Stimulated activated naive CD8-positive, alpha-beta T cell treated with anti-CD3 and anti-CD28 coated beads, Interleukin-15, Interleukin-2, amounts not matched to agents 100 ng/mL and 50 ng/mL, for 24 hours (primary cell): ENCODE measurements around the gene CACNA1H.
"Not testable (repeated sequence)": the region's sequence is repeated elsewhere in the genome, so short reads cannot be mapped to it uniquely, and the experiment has no call there.

Source experiments
- H3K27ac Mint-ChIP-seq: one replicate; pipeline ENCODE4 v1.8.0; 2021; ENCODE audit warnings: mild to moderate bottlenecking, mixed read lengths
- H3K27me3 Mint-ChIP-seq: one replicate; pipeline ENCODE4 v1.8.0; 2021; ENCODE audit warnings: mixed read lengths
- H3K36me3 Mint-ChIP-seq: one replicate; pipeline ENCODE4 v1.8.0; 2021; ENCODE audit warnings: low read depth, mixed read lengths
- H3K4me1 Mint-ChIP-seq: one replicate; pipeline ENCODE4 v1.8.0; 2021; ENCODE audit warnings: low read depth, mixed read lengths
- H3K4me3 Mint-ChIP-seq: one replicate; pipeline ENCODE4 v1.8.0; 2021; ENCODE audit warnings: mild to moderate bottlenecking, mixed read lengths
- H3K9me3 Mint-ChIP-seq: one replicate; pipeline ENCODE4 v1.8.0; 2021; ENCODE audit warnings: mixed read lengths

Gene CACNA1H

DNA sequence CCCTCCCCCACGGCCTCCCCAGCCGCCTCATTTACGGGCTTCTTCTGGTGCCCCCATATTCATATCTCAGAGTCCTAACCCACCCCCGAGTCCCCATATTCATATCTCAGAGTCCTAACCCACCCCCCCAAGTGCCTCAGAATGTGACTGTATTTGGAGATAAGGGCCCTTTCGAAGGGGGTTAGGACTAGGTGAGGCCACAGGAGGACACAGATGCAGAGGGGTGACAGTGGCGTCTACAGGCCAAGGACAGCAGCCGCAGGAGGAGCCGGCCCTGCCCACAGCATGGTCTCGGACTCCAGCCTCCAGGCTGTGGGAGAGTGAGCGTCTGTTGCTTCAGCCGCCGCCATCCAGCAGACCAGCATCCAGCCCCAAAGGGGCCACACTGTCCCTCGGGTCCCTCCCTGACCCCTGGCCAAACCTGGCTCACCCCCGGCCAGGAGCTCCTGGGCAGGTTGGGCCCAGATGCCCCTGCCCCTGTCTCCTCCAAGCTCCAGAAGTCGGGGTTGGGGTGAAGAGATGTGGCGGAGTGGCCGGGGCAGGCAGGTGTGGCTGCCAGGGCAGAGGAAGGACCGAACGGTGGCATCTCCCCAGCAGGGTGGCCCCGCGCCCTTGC is 25.5 kb downstream of the CACNA1H start:
- Mint-ChIP-seq H3K36me3 (no peaks in the 10 kb centered on the region), H3K4me1 (no peaks in the 10 kb centered on the region), H3K27ac (no peak overlapping the region), H3K27me3 (no peaks in the 10 kb centered on the region), H3K9me3 (no peaks in the 10 kb centered on the region), H3K4me3 (no peak overlapping the region)

- Mint-ChIP-seq H3K4me1 (no peaks in the 10 kb centered on the region), H3K9me3 (no peaks in the 10 kb centered on the region)
Measured at GRCh38 chr16:1180549-1181403, 27.9 kb downstream of the CACNA1H start.

DNA sequence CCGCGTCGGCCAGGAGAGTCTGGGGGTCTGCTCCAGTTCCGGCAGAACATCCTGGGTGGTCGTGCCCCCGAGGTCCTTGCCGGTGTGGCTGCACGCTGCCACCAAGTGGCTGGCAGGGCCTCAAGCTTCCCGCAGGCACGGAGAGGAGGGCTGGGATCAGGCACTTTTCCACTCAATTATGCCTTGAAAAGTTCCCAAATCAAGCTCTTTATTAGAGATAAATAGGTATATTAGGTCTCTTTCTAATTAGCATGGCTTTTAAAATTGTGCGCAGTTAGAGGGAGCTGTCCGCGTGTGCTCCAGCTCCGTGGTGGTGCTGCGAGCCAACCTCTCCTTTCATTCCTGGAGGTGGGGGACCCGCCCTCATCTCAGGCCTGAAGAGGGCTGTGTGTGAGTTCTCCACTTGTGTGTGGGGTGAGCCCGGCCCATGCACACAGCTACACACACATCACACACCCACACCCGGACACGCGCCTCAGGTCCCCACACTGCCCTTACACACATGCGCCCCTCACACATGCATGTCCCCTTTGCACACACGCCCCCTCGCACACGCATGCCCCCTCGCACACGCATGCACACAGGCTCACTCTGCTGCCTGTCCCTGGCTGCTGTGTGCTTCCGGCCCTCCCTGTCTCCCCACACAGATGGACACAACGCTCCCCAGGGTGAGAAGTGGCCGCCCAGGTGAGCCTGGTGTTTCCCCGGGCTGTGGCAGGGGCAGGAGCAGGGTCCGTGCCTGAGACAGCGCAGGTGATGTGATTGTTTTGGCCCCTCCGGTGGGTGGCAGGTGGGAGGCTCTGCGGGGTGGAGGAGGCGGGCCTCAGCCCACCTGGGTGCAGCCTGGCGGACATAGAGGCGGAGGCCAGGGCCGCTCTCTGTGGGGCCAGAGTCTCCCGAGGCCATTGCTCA is 28.8 kb downstream of the CACNA1H start:
- Mint-ChIP-seq H3K36me3 (no peaks in the 10 kb centered on the region), H3K4me3 (no peak overlapping the region), H3K27me3 (no peaks in the 10 kb centered on the region), H3K27ac (no peak overlapping the region), H3K9me3 (no peaks in the 10 kb centered on the region), H3K4me1 (no peaks in the 10 kb centered on the region)

More at GRCh38 chr16:1180549-1181403, 27.9 kb downstream of the CACNA1H start:
- H3K27ac Mint-ChIP-seq = no peak overlapping the region
- H3K4me3 Mint-ChIP-seq = no peak overlapping the region
- no peaks in the 10 kb centered on the region for H3K27me3 Mint-ChIP-seq
- no peaks in the 10 kb centered on the region for H3K36me3 Mint-ChIP-seq

DNA sequence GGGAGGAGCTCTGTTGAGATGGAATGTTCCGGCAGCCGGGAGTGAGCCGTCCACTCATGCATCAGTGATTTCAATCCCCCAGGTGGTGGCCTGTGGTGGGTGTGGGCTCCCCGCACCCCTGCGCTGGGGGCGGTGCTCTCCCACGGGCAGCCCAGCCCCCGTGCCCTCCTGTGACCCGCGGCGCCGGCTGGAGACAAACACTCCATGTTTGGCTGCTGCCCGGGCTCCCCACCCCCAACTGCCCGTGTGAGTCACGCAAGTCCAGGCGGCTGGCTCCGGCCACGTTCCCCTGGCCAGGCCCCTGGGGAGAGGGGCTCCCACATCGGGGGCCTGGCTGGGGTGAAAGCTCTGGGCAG is 29.4 kb downstream of the CACNA1H start:
- no peaks in the 10 kb centered on the region for H3K36me3 Mint-ChIP-seq
- H3K4me3 Mint-ChIP-seq = no peak overlapping the region
- H3K27ac Mint-ChIP-seq = no peak overlapping the region
- no peaks in the 10 kb centered on the region for H3K27me3 Mint-ChIP-seq
- H3K4me1 Mint-ChIP-seq = no peaks in the 10 kb centered on the region
- H3K9me3 Mint-ChIP-seq = no peaks in the 10 kb centered on the region

GRCh38 chr16:1182950-1183907 is 30.3 kb downstream of the CACNA1H start:
- Mint-ChIP-seq H3K27ac (no peak overlapping the region), H3K9me3 (no peaks in the 10 kb centered on the region), H3K4me1 (no peaks in the 10 kb centered on the region), H3K4me3 (no peak overlapping the region), H3K27me3 (no peaks in the 10 kb centered on the region), H3K36me3 (no peaks in the 10 kb centered on the region)

DNA sequence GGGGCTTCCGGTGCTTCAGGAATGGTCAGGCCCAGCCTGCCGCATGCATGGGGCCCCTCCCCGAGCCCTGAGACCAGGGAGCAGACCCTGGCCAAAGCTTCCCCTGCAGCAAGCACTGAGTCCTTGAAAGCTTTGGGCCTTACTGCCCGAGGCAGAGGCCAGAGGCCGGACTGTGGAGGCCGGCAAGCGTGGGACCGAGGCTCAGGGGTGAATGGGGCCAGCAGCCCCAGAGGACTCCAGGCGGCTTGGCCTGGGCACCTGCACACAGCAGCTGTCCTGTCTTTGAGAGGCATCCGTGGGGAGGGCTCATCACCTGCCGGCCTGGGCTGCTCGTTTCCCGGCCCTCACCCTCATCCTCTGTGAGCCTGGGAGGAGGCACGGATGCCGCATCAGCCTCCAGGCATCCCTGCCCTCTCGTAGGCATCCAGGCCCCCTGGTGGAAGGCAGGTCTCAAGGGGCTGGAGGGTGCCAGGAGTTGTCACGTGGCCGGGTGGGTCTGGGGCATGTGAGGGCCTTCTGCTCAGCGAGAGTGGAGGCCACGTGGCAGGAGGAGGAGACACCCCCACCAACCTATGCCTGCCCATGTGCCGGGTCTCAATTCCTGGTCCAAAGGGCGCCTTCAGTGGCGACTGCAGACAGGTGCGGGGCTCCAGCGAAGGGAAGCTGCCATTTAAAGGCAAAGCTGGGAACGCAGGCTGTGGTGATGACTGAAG is 31.4 kb downstream of the CACNA1H start:
- Mint-ChIP-seq H3K4me3 (no peak overlapping the region), H3K9me3 (no peaks in the 10 kb centered on the region), H3K4me1 (no peaks in the 10 kb centered on the region), H3K36me3 (no peaks in the 10 kb centered on the region), H3K27ac (no peak overlapping the region), H3K27me3 (no peaks in the 10 kb centered on the region)

DNA sequence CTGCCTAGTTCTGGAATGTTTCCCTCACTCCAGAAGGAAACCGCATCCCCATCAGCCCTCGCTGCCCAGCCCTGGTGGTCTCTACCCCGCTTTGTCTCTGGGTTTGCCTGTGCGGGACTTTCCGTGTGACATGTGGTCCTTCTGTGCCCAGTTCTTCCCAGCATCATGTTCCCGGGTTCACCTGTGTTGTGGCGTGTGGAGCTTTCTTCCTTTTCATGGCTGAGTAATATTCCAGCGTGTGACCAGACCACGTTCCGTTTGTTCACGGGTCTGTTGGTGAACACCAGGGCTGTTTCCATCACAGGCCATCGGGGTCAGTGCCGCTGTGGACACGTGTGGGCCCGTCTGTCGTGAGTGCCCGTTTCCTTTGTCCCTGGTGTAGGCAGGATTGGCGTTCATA is 32.1 kb downstream of the CACNA1H start:
- H3K4me1 Mint-ChIP-seq = no peaks in the 10 kb centered on the region
- H3K27ac Mint-ChIP-seq = no peak overlapping the region
- H3K9me3 Mint-ChIP-seq = no peaks in the 10 kb centered on the region
- no peaks in the 10 kb centered on the region for H3K27me3 Mint-ChIP-seq
- no peaks in the 10 kb centered on the region for H3K36me3 Mint-ChIP-seq
- no peak overlapping the region for H3K4me3 Mint-ChIP-seq

DNA sequence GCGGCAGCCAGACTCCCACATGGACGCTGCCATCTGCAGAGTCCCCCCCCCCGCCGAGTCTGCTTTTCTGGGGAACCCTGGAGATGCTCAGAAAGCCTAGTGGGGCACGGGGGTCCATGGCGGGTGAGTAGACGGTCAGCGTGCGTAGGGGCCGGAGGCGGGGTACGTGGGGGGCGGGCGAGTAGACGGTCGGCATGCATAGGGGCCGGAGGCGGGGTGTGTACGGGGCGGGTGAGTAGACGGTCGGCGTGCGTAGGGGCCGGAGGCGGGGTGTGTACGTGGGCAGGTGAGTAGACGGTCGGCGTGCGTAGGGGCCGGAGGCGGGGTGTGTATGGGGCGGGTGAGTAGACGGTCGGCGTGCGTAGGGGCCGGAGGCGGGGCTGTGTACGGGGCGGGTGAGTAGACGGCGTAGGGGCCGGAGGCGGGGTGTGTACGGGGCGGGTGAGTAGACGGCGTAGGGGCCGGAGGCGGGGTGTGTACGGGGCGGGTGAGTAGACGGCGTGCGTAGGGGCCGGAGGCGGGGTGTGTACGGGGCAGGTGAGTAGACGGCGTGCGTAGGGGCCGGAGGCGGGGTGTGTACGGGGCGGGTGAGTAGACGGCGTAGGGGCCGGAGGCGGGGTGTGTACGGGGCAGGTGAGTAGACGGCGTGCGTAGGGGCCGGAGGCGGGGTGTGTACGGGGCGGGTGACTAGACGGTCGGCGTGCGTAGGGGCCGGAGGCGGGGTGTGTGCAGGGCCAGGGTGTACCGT is 32.7 kb downstream of the CACNA1H start:
- not testable (repeated sequence) for H3K27me3 Mint-ChIP-seq, H3K27ac Mint-ChIP-seq, H3K36me3 Mint-ChIP-seq, H3K4me1 Mint-ChIP-seq, H3K4me3 Mint-ChIP-seq, H3K9me3 Mint-ChIP-seq

DNA sequence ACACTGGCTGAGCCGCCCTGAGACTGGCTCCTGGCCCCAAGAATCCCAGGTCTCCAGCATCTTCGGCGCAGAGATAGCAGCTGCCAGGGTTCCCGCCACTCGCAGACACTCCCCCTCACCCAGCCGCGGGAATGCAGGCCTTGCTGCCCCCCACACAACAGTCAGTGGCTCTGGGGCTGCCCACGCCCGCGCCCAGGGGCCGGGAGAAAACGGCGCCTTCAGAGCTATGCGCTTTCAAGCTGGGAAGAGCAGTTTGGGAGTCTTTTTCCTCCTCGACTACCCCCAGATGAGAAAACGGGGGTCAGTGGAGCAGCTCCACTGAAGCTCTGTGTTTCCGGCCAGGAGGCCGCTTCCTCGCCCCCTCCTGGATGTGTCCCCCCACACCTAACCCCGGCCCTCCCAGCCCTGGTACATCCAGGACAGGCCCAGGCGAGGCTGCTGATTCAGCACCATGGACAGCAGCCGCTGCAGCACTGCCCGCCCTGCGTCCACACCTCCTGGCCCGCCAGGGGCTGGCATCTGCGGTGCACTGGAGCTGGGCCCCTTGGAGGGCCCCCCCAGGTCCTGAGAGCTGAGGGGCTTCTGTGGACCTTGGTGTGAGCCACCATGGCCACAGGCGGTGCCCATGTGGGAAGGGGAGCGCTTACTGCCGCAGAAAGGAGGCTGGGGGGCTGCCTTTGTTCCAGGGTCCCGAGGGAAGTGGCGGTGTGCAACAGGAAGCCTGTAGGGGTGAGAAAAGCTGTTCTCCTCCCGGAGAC is 35.7 kb downstream of the CACNA1H start:
- no peaks in the 10 kb centered on the region for H3K36me3 Mint-ChIP-seq
- no peak overlapping the region for H3K27ac Mint-ChIP-seq
- no peaks in the 10 kb centered on the region for H3K27me3 Mint-ChIP-seq
- no peaks in the 10 kb centered on the region for H3K9me3 Mint-ChIP-seq
- no peaks in the 10 kb centered on the region for H3K4me1 Mint-ChIP-seq
- H3K4me3 Mint-ChIP-seq = no peak overlapping the region

GRCh38 chr16:1189455-1189854 is 36.5 kb downstream of the CACNA1H start:
- no peaks in the 10 kb centered on the region for H3K4me1 Mint-ChIP-seq
- H3K36me3 Mint-ChIP-seq = no peaks in the 10 kb centered on the region
- H3K27me3 Mint-ChIP-seq = no peaks in the 10 kb centered on the region
- no peak overlapping the region for H3K4me3 Mint-ChIP-seq
- no peak overlapping the region for H3K27ac Mint-ChIP-seq
- H3K9me3 Mint-ChIP-seq = no peaks in the 10 kb centered on the region

DNA sequence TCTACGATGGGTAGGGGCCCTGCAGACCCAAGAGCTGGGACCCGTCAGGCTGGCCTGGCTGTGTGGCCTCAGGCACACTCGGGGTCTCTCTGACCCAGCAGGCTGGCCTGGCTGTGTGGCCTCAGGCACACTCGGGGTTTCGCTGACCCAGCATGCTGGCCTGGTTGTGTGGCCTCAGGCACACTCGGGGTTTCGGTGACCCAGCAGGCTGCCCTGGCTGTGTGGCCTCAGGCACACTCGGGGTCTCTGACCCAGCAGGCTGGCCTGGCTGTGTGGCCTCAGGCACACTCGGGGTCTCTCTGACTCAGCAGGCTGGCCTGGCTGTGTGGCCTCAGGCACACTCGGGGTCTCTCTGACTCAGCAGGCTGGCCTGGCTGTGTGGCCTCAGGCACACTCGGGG is 37.9 kb downstream of the CACNA1H start:
- H3K27me3 Mint-ChIP-seq, H3K36me3 Mint-ChIP-seq, H3K27ac Mint-ChIP-seq, H3K4me3 Mint-ChIP-seq, H3K4me1 Mint-ChIP-seq, H3K9me3 Mint-ChIP-seq: not testable (repeated sequence)

- Mint-ChIP-seq H3K27ac (no peak overlapping the region), H3K9me3 (no peaks in the 10 kb centered on the region), H3K27me3 (no peaks in the 10 kb centered on the region), H3K4me3 (no peak overlapping the region), H3K36me3 (no peaks in the 10 kb centered on the region), H3K4me1 (no peaks in the 10 kb centered on the region)
Measured at GRCh38 chr16:1192384-1193073, 39.6 kb downstream of the CACNA1H start.
